H1 (cell line): Measurements from ENCODE around the gene PLAAT2. TPM values are rescaled to one million over a fixed set of nuclear protein-coding genes. Genes with fewer than 3 reads are reported as not detected.

Source experiments
- CTCF ChIA-PET: fragments of 300-600 bp; sonication (Branson Sonifier 250); formaldehyde crosslinking; loops from one replicate; lab custom pipeline; 2021; ENCODE audit not compliant: partially characterized antibody; lab: Charles Lee
- POLR2A ChIA-PET: fragments of 300-600 bp; sonication (Branson Sonifier 250); formaldehyde crosslinking; loops from one replicate; lab custom pipeline; 2021; ENCODE audit warnings: inconsistent platforms; ENCODE audit not compliant: partially characterized antibody; lab: Charles Lee
- DNase-seq, 2 experiments: peaks; one replicate each; pipeline versions ENCODE4 v3.0.0 to v3.0.0-alpha.2; 2010 to 2022; ENCODE audit warnings: low spot score in 2 of 2, low read depth in 1 of 2, mixed read lengths in 1 of 2
- FAIRE-seq: peaks from 2 replicates; lab custom pipeline; 2011; peaks lifted over from hg19 to GRCh38; lab: Jason Lieb, UNC
- H2AFZ ChIP-seq: 2 replicates; pipeline ENCODE4 v1.8.1; 2012; ENCODE audit warnings: low read length, inconsistent platforms
- H2AK5ac ChIP-seq: 2 replicates; pipeline ENCODE4 v1.6.1; 2013; ENCODE audit warnings: low read depth, low read length
- H2BK120ac ChIP-seq: replicated peaks from 2 replicates; pipeline ENCODE3; 2013; ENCODE audit warnings: low read depth, low read length, inconsistent platforms
- H2BK12ac ChIP-seq: 2 replicates; pipeline ENCODE4 v1.6.1; 2013; ENCODE audit warnings: low read depth, low read length
- H2BK15ac ChIP-seq: 2 replicates; pipeline ENCODE4 v1.6.1; 2013; ENCODE audit warnings: low read length
- H2BK20ac ChIP-seq: 2 replicates; pipeline ENCODE4 v1.6.1; 2013; ENCODE audit warnings: low read length
- H2BK5ac ChIP-seq: 2 replicates; pipeline ENCODE4 v1.6.1; 2013; ENCODE audit warnings: low read depth, low read length
- H3K14ac ChIP-seq: 2 replicates; pipeline ENCODE4 v1.6.1; 2013; ENCODE audit warnings: inconsistent platforms; ENCODE audit not compliant: insufficient read length
- H3K18ac ChIP-seq: 2 replicates; pipeline ENCODE4 v1.6.1; 2013; ENCODE audit warnings: low read length; ENCODE audit errors: extremely low read depth
- H3K23ac ChIP-seq: 2 replicates; pipeline ENCODE4 v1.6.1; 2013; ENCODE audit warnings: inconsistent platforms; ENCODE audit not compliant: insufficient read length
- H3K23me2 ChIP-seq: 2 replicates; pipeline ENCODE4 v1.6.1; 2013; ENCODE audit warnings: low read depth, low read length
- H3K27ac ChIP-seq: 2 replicates; pipeline ENCODE4 v1.6.1; 2011; ENCODE audit warnings: low read depth, low read length, inconsistent platforms
- H3K27me3 ChIP-seq, 4 experiments: replicated peaks in 1 of 4; 1 replicate in 1 of 4; 2 replicates in 3 of 4; pipeline versions ENCODE4 v1.6.1 to v1.8.1; 2011 to 2013; ENCODE audit warnings: low read length in 3 of 4, mild to moderate bottlenecking in 3 of 4, inconsistent platforms in 2 of 4, mixed read lengths in 2 of 4, moderate library complexity in 1 of 4; ENCODE audit not compliant: control insufficient read depth in 3 of 4, insufficient read depth in 3 of 4; ENCODE audit errors: extremely low read depth in 1 of 4
- H3K36me3 ChIP-seq, 4 experiments: 2 replicates each; pipeline versions ENCODE4 v1.6.1 to v1.8.1; 2011 to 2013; ENCODE audit warnings: mild to moderate bottlenecking in 4 of 4, low read length in 3 of 4, moderate library complexity in 2 of 4, control low read depth in 1 of 4, inconsistent platforms in 1 of 4; ENCODE audit not compliant: insufficient read depth in 4 of 4, control insufficient read depth in 2 of 4
- H3K4ac ChIP-seq: replicated peaks from 2 replicates; pipeline ENCODE3; 2013; ENCODE audit warnings: low read length, low read depth, mixed read lengths, inconsistent platforms; ENCODE audit not compliant: insufficient read length
- H3K4me1 ChIP-seq, 4 experiments: replicated peaks in 1 of 4; 1 replicate in 1 of 4; 2 replicates in 3 of 4; pipeline versions ENCODE4 v1.6.1 to v1.8.1; 2011 to 2013; ENCODE audit warnings: low read length in 3 of 4, inconsistent platforms in 2 of 4, mixed read lengths in 1 of 4; ENCODE audit not compliant: insufficient read depth in 4 of 4, control insufficient read depth in 3 of 4
- H3K4me2 ChIP-seq, 2 experiments: 2 replicates each; pipeline versions ENCODE4 v1.6.1 to v1.8.1; 2011 to 2013; ENCODE audit warnings: low read depth in 2 of 2, low read length in 2 of 2, control low read depth in 1 of 2, inconsistent platforms in 1 of 2, mild to moderate bottlenecking in 1 of 2; ENCODE audit not compliant: insufficient read depth in 1 of 2
- H3K4me3 ChIP-seq, 4 experiments: fragments of 200-600, 300-600 bp in 1 of 4; sonication (generic), shearing (Covaris generic), sonication (Bioruptor Twin) in 1 of 4; 2 replicates each; pipeline versions ENCODE4 v1.5.1 to v1.8.1; 2011 to 2016; ENCODE audit warnings: low read length in 4 of 4, low read depth in 3 of 4, control low read depth in 2 of 4, inconsistent platforms in 2 of 4, mild to moderate bottlenecking in 2 of 4, mixed read lengths in 1 of 4, moderate library complexity in 1 of 4; ENCODE audit not compliant: insufficient read depth in 2 of 4; ENCODE audit errors: extremely low read depth in 1 of 4
- H3K56ac ChIP-seq: replicated peaks from 2 replicates; pipeline ENCODE3; 2013; ENCODE audit warnings: low read depth, mild to moderate bottlenecking, mixed read lengths, low read length, inconsistent platforms; ENCODE audit not compliant: insufficient read length
- H3K79me1 ChIP-seq: 2 replicates; pipeline ENCODE4 v1.6.1; 2013; ENCODE audit warnings: low read depth, low read length, control low read depth
- H3K79me2 ChIP-seq, 2 experiments: 2 replicates each; pipeline versions ENCODE4 v1.6.1 to v1.8.1; 2012 to 2013; ENCODE audit warnings: low read length in 2 of 2, mild to moderate bottlenecking in 2 of 2, inconsistent platforms in 1 of 2; ENCODE audit not compliant: insufficient read depth in 2 of 2, control insufficient read depth in 1 of 2
- H3K9ac ChIP-seq, 4 experiments: replicated peaks in 1 of 4; 1 replicate in 1 of 4; 2 replicates in 3 of 4; pipeline versions ENCODE4 v1.6.1 to v1.8.1; 2011 to 2013; ENCODE audit warnings: low read depth in 3 of 4, low read length in 3 of 4, control low read depth in 2 of 4, mild to moderate bottlenecking in 2 of 4, moderate library complexity in 2 of 4, inconsistent platforms in 1 of 4; ENCODE audit errors: extremely low read depth in 1 of 4
- H3K9me3 ChIP-seq, 2 experiments: 2 replicates each; pipeline versions ENCODE4 v1.6.1 to v1.8.1; 2012 to 2013; ENCODE audit warnings: mild to moderate bottlenecking in 2 of 2, moderate library complexity in 2 of 2, control low read depth in 1 of 2, inconsistent platforms in 1 of 2, low read depth in 1 of 2, low read length in 1 of 2, mixed read lengths in 1 of 2; ENCODE audit not compliant: insufficient read depth in 2 of 2
- H4K20me1 ChIP-seq, 2 experiments: replicated peaks in 1 of 2; 2 replicates each; pipeline versions ENCODE3 to v1.8.1; 2011 to 2013; ENCODE audit warnings: inconsistent platforms in 2 of 2, low read length in 2 of 2, mild to moderate bottlenecking in 1 of 2; ENCODE audit not compliant: insufficient read depth in 2 of 2, control insufficient read depth in 1 of 2
- H4K5ac ChIP-seq: 2 replicates; pipeline ENCODE4 v1.6.1; 2013; ENCODE audit warnings: low read length, low read depth, mixed read lengths, inconsistent platforms; ENCODE audit not compliant: insufficient read length
- H4K8ac ChIP-seq: 2 replicates; pipeline ENCODE4 v1.8.0; 2013; ENCODE audit warnings: mild to moderate bottlenecking, moderate library complexity, low read length, inconsistent platforms; ENCODE audit not compliant: insufficient read depth; ENCODE audit errors: extremely low read depth
- H4K91ac ChIP-seq: replicated peaks from 2 replicates; pipeline ENCODE3; 2013; ENCODE audit warnings: low read length, mixed read lengths, inconsistent platforms; ENCODE audit not compliant: insufficient read length
- ASH2L ChIP-seq: fragments of 200-600, 300-600 bp; sonication (generic); IDR thresholded peaks from one replicate; pipeline ENCODE4 v1.7.1; 2017; ENCODE audit warnings: low read length
- CEBPB ChIP-seq: IDR thresholded peaks from 2 replicates; pipeline ENCODE4 v1.6.1; 2012; ENCODE audit warnings: low read depth, low read length
- EP300 ChIP-seq, 2 experiments: IDR thresholded peaks; 1 replicate in 1 of 2; 2 replicates in 1 of 2; pipeline ENCODE4 v1.6.1; 2011 to 2012; ENCODE audit warnings: low read depth in 2 of 2, low read length in 2 of 2, mild to moderate bottlenecking in 2 of 2, borderline replicate concordance in 1 of 2, inconsistent platforms in 1 of 2, moderate library complexity in 1 of 2
- EZH2 ChIP-seq: fragments of 200-600 bp; sonication (generic); IDR thresholded peaks from 2 replicates; pipeline ENCODE4 v1.7.1; 2012; ENCODE audit warnings: low read depth, mild to moderate bottlenecking, moderate library complexity, low read length, inconsistent platforms; ENCODE audit not compliant: severe bottlenecking
- HDAC2 ChIP-seq, 2 experiments: fragments of 300-600 bp in 1 of 2; sonication (generic) in 1 of 2; IDR thresholded peaks; 2 replicates each; pipeline ENCODE4 v1.6.1; 2011 to 2012; ENCODE audit warnings: low read depth in 2 of 2, low read length in 2 of 2, mild to moderate bottlenecking in 2 of 2, moderate library complexity in 2 of 2, borderline replicate concordance in 1 of 2, inconsistent platforms in 1 of 2
- KDM1A ChIP-seq: fragments of 200-600, 300-600 bp; sonication (generic); IDR thresholded peaks from 2 replicates; pipeline ENCODE4 v1.7.1; 2016; ENCODE audit warnings: mild to moderate bottlenecking, low read length, borderline replicate concordance
- SRF ChIP-seq: IDR thresholded peaks from 2 replicates; pipeline ENCODE4 v1.6.1; 2011; ENCODE audit warnings: mild to moderate bottlenecking, low read depth, low read length, moderate library complexity
- YY1 ChIP-seq: IDR thresholded peaks from 2 replicates; pipeline ENCODE4 v1.6.1; 2011; ENCODE audit warnings: low read depth, mild to moderate bottlenecking, low read length
- WGBS, 2 experiments: shearing (Covaris generic) in 1 of 2; methylation state at CpG; one replicate each; pipeline versions ENCODE4 v1.1.6 to v1.1.7; 2013 to 2015; ENCODE audit warnings: low lambda C conversion rate in 2 of 2, mixed read lengths in 2 of 2, inconsistent platforms in 1 of 2, low coverage in 1 of 2, missing lambda C conversion rate in 1 of 2; ENCODE audit not compliant: insufficient replicate concordance in 2 of 2, insufficient coverage in 1 of 2, insufficient read length in 1 of 2; ENCODE audit errors: extremely low coverage in 1 of 2, missing lambda C conversion rate in 1 of 2; 5-methylcytosine and 5-hydroxymethylcytosine counted together
- polyA plus RNA-seq, 7 experiments: library from polyadenylated mRNA; depleted of rRNA in 3 of 7; stranded (reverse) in 5 of 7; unstranded in 2 of 7; fragments of >200 nt in 5 of 7; fragments of 200-250 nt in 2 of 7; gene quantifications; 1 replicate in 5 of 7; 2 replicates in 1 of 7; 4 replicates in 1 of 7; pipeline versions ENCODE4 v1.2.1 to v1.2.3, GENCODE V29; 2011 to 2013; ENCODE audit warnings: missing spikeins in 2 of 7, mixed read lengths in 2 of 7
- total RNA-seq: library from RNA; stranded (reverse); fragmentation: NEBNext Ultra II Directional; extraction: Animal tissue kit (Norgen Biotek cat#: 25700); gene quantifications from 2 replicates; pipeline ENCODE4 v1.2.1, GENCODE V29; 2021
- TF ChIP-seq, protein P1 (sequence below): IDR thresholded peaks from 2 replicates; pipeline ENCODE4 v1.6.1; 2011; ENCODE audit warnings: low read length, improper control_type of control experiment

PLAAT2 gene
- total and polyA plus RNA-seq, 2 of the 8 experiments (the other 6 are each of a cell fraction or from before 2014, with no cell fraction given) = 0.39 TPM; not detected in 1

DNA sequence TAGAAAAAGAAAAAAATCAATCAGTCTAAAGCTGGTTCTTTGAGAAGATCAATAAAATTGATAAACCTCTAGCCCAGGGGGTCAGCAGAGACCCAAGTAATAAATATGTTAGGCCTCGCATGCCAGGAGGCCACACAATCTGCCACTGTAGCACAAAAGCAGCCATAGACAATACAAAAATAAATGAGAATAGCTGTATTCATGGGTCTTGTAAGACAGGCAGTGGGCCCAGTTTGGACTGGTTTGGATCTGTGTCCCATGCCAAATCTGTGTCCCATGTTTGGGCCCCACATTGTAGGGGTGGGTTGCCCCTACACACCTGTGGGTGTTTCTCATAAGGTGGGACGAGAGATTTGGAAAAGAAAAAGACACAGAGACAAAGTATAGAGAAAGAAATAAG lies 33.2 kb downstream of the PLAAT2 start:
- H3K23ac ChIP-seq = no peak overlapping the region
- H3K23me2 ChIP-seq = no peaks in the 10 kb centered on the region; the same call in 1 of the 2 replicates
- H3K14ac ChIP-seq = no peak overlapping the region
- peak overlapping the region; percentile 99 for H4K91ac ChIP-seq
- CTCF ChIA-PET = interaction anchor here (0.6 to 1.8 kb wide), 3 partner anchors 18 to 109 kb away, joined by 3 to 10 read pairs (median 4); no protein-coding TSS in a partner anchor
- H2BK5ac ChIP-seq = peak overlapping the region; percentile 58
- H2BK20ac ChIP-seq = peak overlapping the region; percentile 82
- H3K18ac ChIP-seq = peak overlapping the region; percentile 90
- H2BK12ac ChIP-seq = peak overlapping the region; percentile 80; the same call in 1 of the 2 replicates
- POLR2A ChIA-PET = interaction anchor here (0.6 to 2.2 kb wide), 12 partner anchors 8 to 689 kb away, joined by 3 to 17 read pairs (median 4); partner anchors contain the start of genes ATL3, LGALS12 and PLAAT5
- H3K56ac ChIP-seq = peak overlapping the region; percentile 59
- no peaks in the 10 kb centered on the region; a peak in 1 of 4 replicates for H3K9me3 ChIP-seq
- peak overlapping the region in 3 of 4 experiments; percentile 11 to 37 (median 22); a peak in 4 of 8 replicates for H3K4me3 ChIP-seq
- H3K4ac ChIP-seq = peak overlapping the region; percentile 94
- H2BK120ac ChIP-seq = peak overlapping the region; percentile 99
- H4K8ac ChIP-seq = peak overlapping the region; percentile 85; the same call in 1 of the 2 replicates
- WGBS, 2 experiments = 29% methylated on average over 2 of the region's 2 CpGs; no CpG with 5 or more reads in 1 of the 2 experiments
- peaks cover 16 to 31% (median 30%) of the 10 kb centered on the region in 4 experiments; a peak in 6 of 7 replicates for H3K4me1 ChIP-seq
- H3K4me2 ChIP-seq = peak overlapping the region; percentile 54 to 56
- no peaks in the 10 kb centered on the region for H3K36me3 ChIP-seq
- no peaks in the 10 kb centered on the region for H3K27me3 ChIP-seq
- FAIRE-seq (no peak), DNase-seq (no peak)
- H4K5ac ChIP-seq = peak overlapping the region; percentile 94
- H3K27ac ChIP-seq = peak overlapping the region; percentile 89
- no peaks in the 10 kb centered on the region for H3K79me2 ChIP-seq
- peak overlapping the region; percentile 93; the same call in 1 of the 2 replicates for H2AK5ac ChIP-seq
- H4K20me1 ChIP-seq = no peaks in the 10 kb centered on the region
- no peaks in the 10 kb centered on the region for H3K79me1 ChIP-seq
- peak overlapping the region in 2 of 4 experiments; percentile 44 to 65; a peak in 4 of 7 replicates for H3K9ac ChIP-seq
- no peak overlapping the region for H2AFZ ChIP-seq
- H2BK15ac ChIP-seq = no peak overlapping the region
- TF ChIP-seq HDAC2 (IDR thresholded peaks at IDR 0.05; ENCODE audit: borderline replicate concordance in 1 of 2, low read depth in 2 of 2, low read length in 2 of 2) (no peak), EZH2 (no peak), CEBPB (no peak), ASH2L (no peak), YY1 (no peak), EP300 (IDR thresholded peaks at IDR 0.05; ENCODE audit: borderline replicate concordance in 1 of 2, low read depth in 2 of 2, low read length in 2 of 2) (no peak), SRF (no peak), KDM1A (no peak)
- TF ChIP-seq, protein P1, sequence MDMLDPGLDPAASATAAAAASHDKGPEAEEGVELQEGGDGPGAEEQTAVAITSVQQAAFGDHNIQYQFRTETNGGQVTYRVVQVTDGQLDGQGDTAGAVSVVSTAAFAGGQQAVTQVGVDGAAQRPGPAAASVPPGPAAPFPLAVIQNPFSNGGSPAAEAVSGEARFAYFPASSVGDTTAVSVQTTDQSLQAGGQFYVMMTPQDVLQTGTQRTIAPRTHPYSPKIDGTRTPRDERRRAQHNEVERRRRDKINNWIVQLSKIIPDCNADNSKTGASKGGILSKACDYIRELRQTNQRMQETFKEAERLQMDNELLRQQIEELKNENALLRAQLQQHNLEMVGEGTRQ = no peak
